ENCODE data around the gene CASP9. TPM values are rescaled to one million over a fixed set of nuclear protein-coding genes. Genes with fewer than 3 reads are reported as not detected.

CASP9 gene
- total RNA-seq, 3 donors from 2014 or later: 12.5 to 15.8 (median 13.4) TPM

DNA sequence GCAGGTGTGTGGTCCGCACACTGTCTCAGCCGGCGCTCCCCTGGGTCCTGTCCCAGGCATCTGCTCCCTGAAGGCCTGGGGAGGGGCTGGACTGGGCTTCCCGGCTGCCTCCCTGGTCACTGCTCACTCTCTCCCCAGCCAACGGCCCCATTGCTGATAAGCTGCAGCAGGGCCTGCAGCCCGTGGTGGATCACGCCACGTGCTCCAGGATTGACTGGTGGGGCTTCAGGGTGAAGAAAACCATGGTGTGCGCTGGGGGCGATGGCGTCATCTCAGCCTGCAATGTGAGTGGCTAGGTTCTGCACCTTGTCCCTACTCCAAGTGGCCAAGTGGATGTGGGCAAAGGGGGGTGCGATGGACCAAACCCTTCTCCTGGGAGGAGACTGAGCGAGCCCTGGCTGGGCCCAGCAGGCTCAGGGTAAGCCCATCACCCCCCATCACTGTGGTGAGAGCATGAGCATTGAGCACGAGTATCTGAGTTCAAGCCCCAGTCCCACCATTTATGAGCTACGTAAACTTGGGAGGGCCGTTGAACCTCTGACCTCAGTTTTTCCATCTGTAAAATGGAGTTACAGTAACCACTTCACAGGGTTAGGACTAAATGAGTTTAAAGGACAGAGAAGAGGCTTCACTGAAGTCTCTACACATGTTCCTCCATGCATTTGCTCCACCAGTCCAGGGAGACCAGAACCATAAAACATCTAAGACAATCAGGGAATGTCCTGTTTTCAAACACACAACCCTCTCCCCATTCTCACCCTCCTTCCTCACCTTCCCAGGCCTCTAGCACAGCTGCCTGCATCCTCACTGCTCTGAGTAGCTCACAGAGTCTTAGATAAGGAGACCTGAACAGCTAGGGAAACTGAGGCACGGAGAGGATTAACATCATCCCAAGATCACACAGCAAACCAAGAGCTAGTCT lies 79.3 kb downstream of the CASP9 start:
- TF ChIP-seq, protein P1, sequence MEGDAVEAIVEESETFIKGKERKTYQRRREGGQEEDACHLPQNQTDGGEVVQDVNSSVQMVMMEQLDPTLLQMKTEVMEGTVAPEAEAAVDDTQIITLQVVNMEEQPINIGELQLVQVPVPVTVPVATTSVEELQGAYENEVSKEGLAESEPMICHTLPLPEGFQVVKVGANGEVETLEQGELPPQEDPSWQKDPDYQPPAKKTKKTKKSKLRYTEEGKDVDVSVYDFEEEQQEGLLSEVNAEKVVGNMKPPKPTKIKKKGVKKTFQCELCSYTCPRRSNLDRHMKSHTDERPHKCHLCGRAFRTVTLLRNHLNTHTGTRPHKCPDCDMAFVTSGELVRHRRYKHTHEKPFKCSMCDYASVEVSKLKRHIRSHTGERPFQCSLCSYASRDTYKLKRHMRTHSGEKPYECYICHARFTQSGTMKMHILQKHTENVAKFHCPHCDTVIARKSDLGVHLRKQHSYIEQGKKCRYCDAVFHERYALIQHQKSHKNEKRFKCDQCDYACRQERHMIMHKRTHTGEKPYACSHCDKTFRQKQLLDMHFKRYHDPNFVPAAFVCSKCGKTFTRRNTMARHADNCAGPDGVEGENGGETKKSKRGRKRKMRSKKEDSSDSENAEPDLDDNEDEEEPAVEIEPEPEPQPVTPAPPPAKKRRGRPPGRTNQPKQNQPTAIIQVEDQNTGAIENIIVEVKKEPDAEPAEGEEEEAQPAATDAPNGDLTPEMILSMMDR (IDR thresholded peaks at IDR 0.05): no peak
- no peak for TF ChIP-seq POLR2AphosphoS5 (IDR thresholded peaks at IDR 0.05)
- no peak for TF ChIP-seq POLR2A (IDR thresholded peaks at IDR 0.05)
- Histone ChIP-seq H3K27ac (no peak overlapping the region), H3K4me1 (no peaks in the 10 kb centered on the region), H3K36me3 (no peaks in the 10 kb centered on the region), H3K4me3 (no peak overlapping the region), H3K27me3 (no peaks in the 10 kb centered on the region), H3K9me3 (no peaks in the 10 kb centered on the region)
- intact Hi-C loops (cut with DNase I; ENCODE audit: low total_unique reads): no loop called here
- no peak for DNase-seq (ENCODE audit: low spot score in 2 of 2)

DNA sequence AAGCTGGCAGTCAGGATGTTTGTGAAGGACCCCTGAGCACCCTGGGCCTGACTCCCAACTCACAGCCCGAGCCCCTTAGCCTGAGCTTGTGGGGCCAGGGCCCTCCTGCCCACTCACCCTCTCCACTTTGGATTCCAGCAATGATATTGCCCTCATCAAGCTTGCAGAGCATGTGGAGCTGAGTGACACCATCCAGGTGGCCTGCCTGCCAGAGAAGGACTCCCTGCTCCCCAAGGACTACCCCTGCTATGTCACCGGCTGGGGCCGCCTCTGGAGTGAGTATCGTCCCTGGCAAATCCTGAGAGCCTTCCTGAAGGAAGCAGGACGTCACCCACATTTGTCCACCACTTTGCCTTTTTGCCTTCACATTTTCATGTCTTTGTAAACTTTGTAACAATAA lies 80.7 kb downstream of the CASP9 start:
- no peaks in the 10 kb centered on the region for H3K9me3 ChIP-seq
- no peaks in the 10 kb centered on the region for H3K4me1 ChIP-seq
- no peak for DNase-seq (ENCODE audit: low spot score in 2 of 2)
- H3K27ac ChIP-seq: no peak overlapping the region
- TF ChIP-seq POLR2A (IDR thresholded peaks at IDR 0.05): no peak
- no peak for TF ChIP-seq POLR2AphosphoS5 (IDR thresholded peaks at IDR 0.05)
- TF ChIP-seq, protein P1 (IDR thresholded peaks at IDR 0.05): no peak
- H3K4me3 ChIP-seq: no peak overlapping the region
- no peaks in the 10 kb centered on the region for H3K27me3 ChIP-seq
- no peaks in the 10 kb centered on the region for H3K36me3 ChIP-seq
- intact Hi-C loops (cut with DNase I; ENCODE audit: low total_unique reads): no loop called here

DNA sequence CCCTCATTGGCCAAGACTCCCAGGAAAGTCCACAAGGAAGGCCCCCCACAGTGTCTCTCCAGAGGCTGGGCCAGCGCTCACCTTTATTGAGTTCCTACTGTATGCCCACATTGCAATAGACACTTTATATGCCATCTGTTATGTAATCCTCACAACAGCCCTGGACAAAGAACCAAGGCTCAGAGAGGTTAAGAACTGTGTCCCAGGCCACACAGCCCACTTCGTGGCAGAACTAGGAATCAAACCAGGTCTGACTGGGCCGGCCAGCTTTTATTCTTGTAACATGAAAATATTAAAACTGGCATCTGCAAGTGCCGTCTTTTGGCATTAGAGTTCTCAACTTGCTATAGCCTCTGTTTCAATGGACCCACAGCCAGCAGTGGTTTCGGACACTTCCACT lies 81.3 kb downstream of the CASP9 start:
- Histone ChIP-seq H3K27ac (no peak overlapping the region), H3K36me3 (no peaks in the 10 kb centered on the region), H3K4me3 (no peak overlapping the region), H3K4me1 (no peaks in the 10 kb centered on the region), H3K27me3 (no peaks in the 10 kb centered on the region), H3K9me3 (no peaks in the 10 kb centered on the region)
- no peak for DNase-seq (ENCODE audit: low spot score in 2 of 2)
- TF ChIP-seq POLR2AphosphoS5 (IDR thresholded peaks at IDR 0.05) (no peak), POLR2A (IDR thresholded peaks at IDR 0.05) (no peak)
- TF ChIP-seq, protein P1 (IDR thresholded peaks at IDR 0.05): no peak
- intact Hi-C loops (cut with DNase I; ENCODE audit: low total_unique reads): no loop called here

DNA sequence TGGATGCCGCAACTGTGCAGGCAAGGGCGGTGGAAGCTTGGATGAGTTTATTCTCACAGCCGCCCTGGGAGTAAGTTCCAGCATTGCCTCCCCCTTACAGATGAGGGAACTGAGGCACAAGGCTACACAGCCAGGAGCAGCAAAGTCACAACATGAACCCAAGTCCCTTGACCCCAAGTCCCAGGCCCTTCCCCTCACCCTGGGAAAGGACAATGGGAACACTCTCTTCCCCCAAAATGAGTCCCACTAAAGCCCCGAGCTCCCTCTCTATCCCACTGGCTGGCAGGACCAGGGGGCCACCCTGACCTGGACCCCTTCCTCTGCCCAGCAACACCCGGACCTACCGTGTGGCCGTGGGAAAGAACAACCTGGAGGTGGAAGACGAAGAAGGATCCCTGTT lies 81.9 kb downstream of the CASP9 start:
- Histone ChIP-seq H3K27ac (no peak overlapping the region), H3K27me3 (no peaks in the 10 kb centered on the region), H3K36me3 (no peaks in the 10 kb centered on the region), H3K4me1 (no peaks in the 10 kb centered on the region), H3K9me3 (no peaks in the 10 kb centered on the region), H3K4me3 (no peak overlapping the region)
- intact Hi-C loops (cut with DNase I; ENCODE audit: low total_unique reads): no loop called here
- TF ChIP-seq POLR2A (IDR thresholded peaks at IDR 0.05): no peak
- TF ChIP-seq, protein P1 (IDR thresholded peaks at IDR 0.05): no peak
- no peak for TF ChIP-seq POLR2AphosphoS5 (IDR thresholded peaks at IDR 0.05)
- DNase-seq (ENCODE audit: low spot score in 2 of 2): no peak

Other genes starting within 250 kb of the CASP9 start
- 10 to 100 TPM; 24.9 to 43.9 (median 32.8) TPM for gene EFHD2, start 114.3 kb downstream of the CASP9 start, total RNA-seq
- under 1 TPM in 1 of 3 donors, not detected in 2; 0.16 TPM for gene CTRC, start 85.8 kb downstream of the CASP9 start, total RNA-seq
- not detected for gene CELA2A, start 67.5 kb downstream of the CASP9 start, total RNA-seq
- gene CELA2B, start 48.1 kb downstream of the CASP9 start, total RNA-seq: not detected
- 10 to 100 TPM; 14.1 to 30.4 (median 21.0) TPM for gene DNAJC16, start 2.6 kb upstream of the CASP9 start, total RNA-seq
- under 1 TPM; 0.29 to 0.33 (median 0.32) TPM for gene AGMAT, start 60.8 kb upstream of the CASP9 start, total RNA-seq
- gene DDI2, start 93.2 kb upstream of the CASP9 start, total RNA-seq: 10 to 100 TPM; 69.2 to 77.4 (median 71.0) TPM
- gene PLEKHM2, start 160.1 kb upstream of the CASP9 start, total RNA-seq: 10 to 100 TPM; 29.7 to 56.5 (median 41.6) TPM
- 1 to 10 TPM; 1.0 to 1.8 (median 1.3) TPM for gene SLC25A34, start 212.0 kb upstream of the CASP9 start, total RNA-seq
- not detected for gene TMEM82, start 218.3 kb upstream of the CASP9 start, total RNA-seq
- gene FBLIM1, start 234.6 kb upstream of the CASP9 start, total RNA-seq: 10 to 100 TPM; 17.4 to 73.4 (median 42.6) TPM